Activated T-cell treated with anti-CD3 and anti-CD28 coated beads, Interleukin-2, amount 50 U/mL, for 72 hours (primary cell): Measurements from ENCODE around the gene KCNT2. TPM values are rescaled to one million over a fixed set of nuclear protein-coding genes. Genes with fewer than 3 reads are reported as not detected.
A peak's percentile ranks its signal among the peaks of the same experiment; 100 is the strongest.

Experiments used
- ATAC-seq, 2 donors: fragments of 150-1000 bp; cut with Tn5 transposase; replicated peaks in 1 of 2; 2 replicates each; pipeline ENCODE4 v1.10.0; 2021; ENCODE audit warnings: moderate library complexity in 2 of 2, mild to moderate bottlenecking in 1 of 2
- DNase-seq, 2 donors: peaks; one replicate each; pipeline ENCODE4 v3.0.0; 2021 to 2022; ENCODE audit warnings: mixed read lengths in 1 of 2
- H3K27ac Mint-ChIP-seq: one replicate; pipeline ENCODE4 v1.8.0; 2022; ENCODE audit warnings: mild to moderate bottlenecking, moderate library complexity, mixed read lengths
- H3K27me3 Mint-ChIP-seq: one replicate; pipeline ENCODE4 v1.8.0; 2022; ENCODE audit warnings: low read depth, mixed read lengths
- H3K36me3 Mint-ChIP-seq, 2 donors: one replicate each; pipeline ENCODE4 v1.8.0; 2022; ENCODE audit warnings: mixed read lengths in 2 of 2, mild to moderate bottlenecking in 1 of 2; ENCODE audit not compliant: insufficient read depth in 2 of 2
- H3K4me1 Mint-ChIP-seq: one replicate; pipeline ENCODE4 v1.8.0; 2022; ENCODE audit warnings: low read depth, mixed read lengths
- H3K4me3 Mint-ChIP-seq, 2 donors: one replicate each; pipeline ENCODE4 v1.8.0; 2022; ENCODE audit warnings: mild to moderate bottlenecking in 2 of 2, mixed read lengths in 2 of 2, moderate library complexity in 2 of 2
- H3K9me3 Mint-ChIP-seq, 2 donors: one replicate each; pipeline ENCODE4 v1.8.0; 2022; ENCODE audit warnings: mixed read lengths in 2 of 2
- total RNA-seq, 2 donors: library from RNA; stranded (reverse); gene quantifications; one replicate each; pipeline ENCODE4 v1.2.3, GENCODE V29; 2022

KCNT2 gene
- total RNA-seq, 2 donors from 2014 or later = not detected

GRCh38 chr1:196567238-196567637 lies 41.0 kb downstream of the KCNT2 start:
- Mint-ChIP-seq H3K27ac (no peak overlapping the region), H3K36me3 (no peaks in the 10 kb centered on the region), H3K9me3 (peaks cover 0 to 5% of the 10 kb centered on the region in 2 donors), H3K27me3 (no peaks in the 10 kb centered on the region), H3K4me1 (no peaks in the 10 kb centered on the region), H3K4me3 (no peak overlapping the region)
- ATAC-seq (no peak), DNase-seq (no peak)

GRCh38 chr1:196563768-196564167 lies 44.5 kb downstream of the KCNT2 start:
- no peak overlapping the region for H3K27ac Mint-ChIP-seq
- no peak for DNase-seq
- no peaks in the 10 kb centered on the region for H3K36me3 Mint-ChIP-seq
- ATAC-seq = no peak
- H3K9me3 Mint-ChIP-seq = peaks cover 0 to 7% of the 10 kb centered on the region in 2 donors
- no peaks in the 10 kb centered on the region for H3K4me1 Mint-ChIP-seq
- H3K4me3 Mint-ChIP-seq = no peak overlapping the region
- no peaks in the 10 kb centered on the region for H3K27me3 Mint-ChIP-seq

- no peaks in the 10 kb centered on the region for H3K27me3 Mint-ChIP-seq
- no peaks in the 10 kb centered on the region for H3K4me1 Mint-ChIP-seq
- ATAC-seq = no peak
- no peak overlapping the region for H3K27ac Mint-ChIP-seq
- H3K9me3 Mint-ChIP-seq = peaks cover 4 to 7% of the 10 kb centered on the region in 2 donors
- no peak overlapping the region for H3K4me3 Mint-ChIP-seq
- DNase-seq = no peak
- H3K36me3 Mint-ChIP-seq = no peaks in the 10 kb centered on the region
Observed at GRCh38 chr1:196559314-196559713, 48.9 kb downstream of the KCNT2 start.

- peaks cover 3 to 7% of the 10 kb centered on the region in 2 donors for H3K9me3 Mint-ChIP-seq
- no peaks in the 10 kb centered on the region for H3K4me1 Mint-ChIP-seq
- no peak overlapping the region for H3K4me3 Mint-ChIP-seq
- DNase-seq (no peak), ATAC-seq (no peak)
- H3K36me3 Mint-ChIP-seq = no peaks in the 10 kb centered on the region
- no peak overlapping the region for H3K27ac Mint-ChIP-seq
- H3K27me3 Mint-ChIP-seq = no peaks in the 10 kb centered on the region
Observed at GRCh38 chr1:196558411-196558810, 49.8 kb downstream of the KCNT2 start.

GRCh38 chr1:196557797-196558196 lies 50.4 kb downstream of the KCNT2 start:
- Mint-ChIP-seq H3K4me3 (no peak overlapping the region), H3K36me3 (no peaks in the 10 kb centered on the region), H3K4me1 (no peaks in the 10 kb centered on the region), H3K27me3 (no peaks in the 10 kb centered on the region), H3K9me3 (peaks cover 4 to 7% of the 10 kb centered on the region in 2 donors), H3K27ac (no peak overlapping the region)
- no peak for DNase-seq
- no peak for ATAC-seq

GRCh38 chr1:196550731-196551130 lies 57.5 kb downstream of the KCNT2 start:
- Mint-ChIP-seq H3K4me1 (no peaks in the 10 kb centered on the region), H3K9me3 (peaks cover 2 to 6% of the 10 kb centered on the region in 2 donors), H3K4me3 (no peak overlapping the region), H3K27ac (no peak overlapping the region), H3K27me3 (no peaks in the 10 kb centered on the region), H3K36me3 (no peaks in the 10 kb centered on the region)
- DNase-seq (no peak), ATAC-seq (no peak)

- H3K9me3 Mint-ChIP-seq = no peaks in the 10 kb centered on the region
- no peaks in the 10 kb centered on the region for H3K36me3 Mint-ChIP-seq
- H3K27ac Mint-ChIP-seq = peak overlapping the region; percentile 28
- no peak for DNase-seq
- H3K4me3 Mint-ChIP-seq = no peak overlapping the region
- ATAC-seq = no peak
- H3K4me1 Mint-ChIP-seq = no peaks in the 10 kb centered on the region
- no peaks in the 10 kb centered on the region for H3K27me3 Mint-ChIP-seq
Observed at GRCh38 chr1:196546272-196547111, 61.7 kb downstream of the KCNT2 start.

GRCh38 chr1:196545222-196545621 lies 63.0 kb downstream of the KCNT2 start:
- Mint-ChIP-seq H3K4me1 (no peaks in the 10 kb centered on the region), H3K4me3 (no peak overlapping the region), H3K27ac (no peak overlapping the region), H3K9me3 (no peaks in the 10 kb centered on the region), H3K36me3 (no peaks in the 10 kb centered on the region), H3K27me3 (no peaks in the 10 kb centered on the region)
- no peak for DNase-seq
- ATAC-seq = no peak

- H3K9me3 Mint-ChIP-seq = no peaks in the 10 kb centered on the region
- H3K36me3 Mint-ChIP-seq = no peaks in the 10 kb centered on the region
- no peaks in the 10 kb centered on the region for H3K4me1 Mint-ChIP-seq
- no peaks in the 10 kb centered on the region for H3K27me3 Mint-ChIP-seq
- DNase-seq (no peak), ATAC-seq (no peak)
- H3K27ac Mint-ChIP-seq = no peak overlapping the region
- no peak overlapping the region for H3K4me3 Mint-ChIP-seq
Observed at GRCh38 chr1:196544617-196545016, 63.6 kb downstream of the KCNT2 start.

- Mint-ChIP-seq H3K36me3 (no peaks in the 10 kb centered on the region), H3K9me3 (no peaks in the 10 kb centered on the region), H3K27ac (no peak overlapping the region), H3K4me1 (no peaks in the 10 kb centered on the region), H3K27me3 (no peaks in the 10 kb centered on the region), H3K4me3 (no peak overlapping the region)
- ATAC-seq = no peak
- no peak for DNase-seq
Observed at GRCh38 chr1:196543833-196544232, 64.4 kb downstream of the KCNT2 start.

- H3K27me3 Mint-ChIP-seq = no peaks in the 10 kb centered on the region
- H3K4me3 Mint-ChIP-seq = no peak overlapping the region
- H3K27ac Mint-ChIP-seq = no peak overlapping the region
- ATAC-seq = no peak
- peaks cover 0 to 7% of the 10 kb centered on the region in 2 donors for H3K9me3 Mint-ChIP-seq
- DNase-seq = no peak
- H3K4me1 Mint-ChIP-seq = no peaks in the 10 kb centered on the region
- H3K36me3 Mint-ChIP-seq = no peaks in the 10 kb centered on the region
Observed at GRCh38 chr1:196538473-196538872, 69.8 kb downstream of the KCNT2 start.

GRCh38 chr1:196535727-196536126 lies 72.5 kb downstream of the KCNT2 start:
- H3K4me3 Mint-ChIP-seq = no peak overlapping the region
- H3K4me1 Mint-ChIP-seq = no peaks in the 10 kb centered on the region
- no peaks in the 10 kb centered on the region for H3K36me3 Mint-ChIP-seq
- H3K27me3 Mint-ChIP-seq = no peaks in the 10 kb centered on the region
- ATAC-seq = no peak
- H3K27ac Mint-ChIP-seq = no peak overlapping the region
- H3K9me3 Mint-ChIP-seq = peaks cover 0 to 7% of the 10 kb centered on the region in 2 donors
- DNase-seq = no peak

GRCh38 chr1:196531737-196532524 lies 76.3 kb downstream of the KCNT2 start:
- no peaks in the 10 kb centered on the region for H3K27me3 Mint-ChIP-seq
- H3K9me3 Mint-ChIP-seq = peaks cover 0 to under 1% of the 10 kb centered on the region in 2 donors
- H3K4me3 Mint-ChIP-seq = no peak overlapping the region
- no peak overlapping the region for H3K27ac Mint-ChIP-seq
- H3K4me1 Mint-ChIP-seq = no peaks in the 10 kb centered on the region
- ATAC-seq = no peak
- H3K36me3 Mint-ChIP-seq = no peaks in the 10 kb centered on the region
- DNase-seq = no peak
